ENCODE results near the gene CAPNS1. TPM values are rescaled to one million over a fixed set of nuclear protein-coding genes. Genes with fewer than 3 reads are reported as not detected.

Gene CAPNS1
- total and polyA plus RNA-seq, 2 of the 4 experiments (the other 2 are of a cell fraction), result 436 to 988 TPM

GRCh38 chr19:36152352-36153091, 12.7 kb downstream of the CAPNS1 start, which contains the start of gene COX7A1:
Gene COX7A1, minus strand, starts transcription at chr19:36152447. Its CDS starts 40 bp downstream, at chr19:36152407.
- ATAC-seq (ENCODE audit: low read depth) (peak; percentile 40), DNase-seq (peak; percentile 13)
- no peak within 1 kb of the TSS; the same call in 1 of the 2 replicates for H4K5ac ChIP-seq (ENCODE audit: low read depth, low read length)
- peak within 1 kb of the TSS in 1 of 2 experiments; percentile 13; a peak in 2 of 4 replicates for H4K8ac ChIP-seq (ENCODE audit: low read depth in 2 of 2, low read length in 2 of 2)
- no peak within 1 kb of the TSS for H3K18ac ChIP-seq (ENCODE audit: low read depth, low read length)
- 28% methylated on average over 5 of the region's 40 CpGs; no CpG with 5 or more reads in 1 of the 2 experiments for WGBS, 2 experiments (ENCODE audit: extremely low coverage in 2 of 2, insufficient read length in 1 of 2)
- peak within 1 kb of the TSS; percentile 87 for H2AK9ac ChIP-seq (replicated peaks; ENCODE audit: low read depth, low read length, poor library complexity)
- H3K56ac ChIP-seq (ENCODE audit: extremely low read depth, insufficient read depth, low read length), result no peak within 1 kb of the TSS
- peaks cover 4 to 28% of the 10 kb centered on the region in 2 experiments; a peak in 2 of 4 replicates for H3K79me1 ChIP-seq (ENCODE audit: low read depth in 1 of 2, low read length in 2 of 2)
- no peak within 1 kb of the TSS for H3K14ac ChIP-seq (replicated peaks; ENCODE audit: low read depth, low read length)
- H3K9me1 ChIP-seq (ENCODE audit: insufficient read depth, low read length), result no peaks in the 10 kb centered on the region; the same call in 1 of the 2 replicates
- no peaks in the 10 kb centered on the region for H3K27me3 ChIP-seq (ENCODE audit: control insufficient read depth, insufficient read depth, low read length)
- no peak within 1 kb of the TSS for H4K91ac ChIP-seq (ENCODE audit: insufficient read depth, low read depth, low read length)
- no peak within 1 kb of the TSS for H3K9ac ChIP-seq (ENCODE audit: low read depth, low read length)
- BruUV-seq (replicated peaks), result no TSS peak
- H3K4me3 ChIP-seq (ENCODE audit: insufficient read depth, low read depth, low read length), result 0 out of 2 replicates have a peak within 1 kb of the TSS, but pooled peaks have one; percentile 1
- peak within 1 kb of the TSS; percentile 77 for H2AFZ ChIP-seq (replicated peaks; ENCODE audit: low read length, poor library complexity)
- CTCF ChIA-PET, result interaction anchor here (0.7 to 0.9 kb wide), 3 partner anchors 17 to 75 kb away, joined by 4 to 6 read pairs (median 4); no protein-coding TSS in a partner anchor
- TF ChIP-seq MXI1 (IDR thresholded peaks at IDR 0.05; ENCODE audit: borderline replicate concordance, low read depth, low read length), result no peak
- TF ChIP-seq NFE2L2 (IDR thresholded peaks at IDR 0.05; ENCODE audit: low read depth, low read length), result no peak
- TF ChIP-seq, protein P1, sequence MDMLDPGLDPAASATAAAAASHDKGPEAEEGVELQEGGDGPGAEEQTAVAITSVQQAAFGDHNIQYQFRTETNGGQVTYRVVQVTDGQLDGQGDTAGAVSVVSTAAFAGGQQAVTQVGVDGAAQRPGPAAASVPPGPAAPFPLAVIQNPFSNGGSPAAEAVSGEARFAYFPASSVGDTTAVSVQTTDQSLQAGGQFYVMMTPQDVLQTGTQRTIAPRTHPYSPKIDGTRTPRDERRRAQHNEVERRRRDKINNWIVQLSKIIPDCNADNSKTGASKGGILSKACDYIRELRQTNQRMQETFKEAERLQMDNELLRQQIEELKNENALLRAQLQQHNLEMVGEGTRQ (IDR thresholded peaks at IDR 0.05; ENCODE audit: low read depth, low read length), result no peak
- no peak for TF ChIP-seq SMC3 (IDR thresholded peaks at IDR 0.05; ENCODE audit: low read depth, low read length)
- peaks cover 29% of the 10 kb centered on the region for H3K36me3 ChIP-seq (ENCODE audit: control insufficient read depth, insufficient read depth, low read length)
- no peak within 1 kb of the TSS for H2AK5ac ChIP-seq (ENCODE audit: low read depth, low read length)
- no peak within 1 kb of the TSS for H2BK15ac ChIP-seq (ENCODE audit: low read depth, low read length)
- dilution Hi-C loops (cut with HindIII; ENCODE audit: low sequenced_read_pairs, unreplicated experiment), result no loop called here
- H2BK5ac ChIP-seq (ENCODE audit: low read depth, low read length, poor library complexity, severe bottlenecking), result no peak within 1 kb of the TSS
- intact Hi-C loops (cut with micrococcal nuclease), result no loop called here
- in situ Hi-C loops (cut with MboI; ENCODE audit: low sequenced_read_pairs), result no loop called here
- peaks cover 10% of the 10 kb centered on the region for H4K20me1 ChIP-seq (ENCODE audit: insufficient read depth, low read length)
- H3K4ac ChIP-seq (ENCODE audit: low read depth, low read length), result peak within 1 kb of the TSS; percentile 27; the same call in 1 of the 2 replicates
- H2BK20ac ChIP-seq (ENCODE audit: low read depth, low read length), result no peak within 1 kb of the TSS
- peak within 1 kb of the TSS; percentile 35; the same call in 1 of the 2 replicates for H3K4me2 ChIP-seq (ENCODE audit: low read depth, low read length)
- no peak within 1 kb of the TSS for H3K27ac ChIP-seq (ENCODE audit: insufficient read depth, low read length)
- H3K4me1 ChIP-seq (ENCODE audit: control insufficient read depth, insufficient read depth, low read length), result peaks cover 6% of the 10 kb centered on the region; the same call in 1 of the 2 replicates
- POLR2A ChIA-PET (ENCODE audit: unreplicated experiment), result no interaction called here
- no peak within 1 kb of the TSS; the same call in 1 of the 2 replicates for H3K23ac ChIP-seq (ENCODE audit: low read depth, low read length)
- H2BK120ac ChIP-seq (ENCODE audit: low read depth, low read length), result no peak within 1 kb of the TSS
- H3K9me3 ChIP-seq (ENCODE audit: control insufficient read depth, insufficient read depth, low read length), result no peaks in the 10 kb centered on the region
